GM18909 (cell line): ENCODE measurements around the gene EID2.

Experiments used
- ATAC-seq: cut with Tn5 transposase; IDR thresholded peaks from one replicate; pipeline ENCODE4 v1.9.1; 2021; ENCODE audit warnings: mild to moderate bottlenecking; ENCODE audit not compliant: unreplicated experiment, poor library complexity

EID2 gene

DNA sequence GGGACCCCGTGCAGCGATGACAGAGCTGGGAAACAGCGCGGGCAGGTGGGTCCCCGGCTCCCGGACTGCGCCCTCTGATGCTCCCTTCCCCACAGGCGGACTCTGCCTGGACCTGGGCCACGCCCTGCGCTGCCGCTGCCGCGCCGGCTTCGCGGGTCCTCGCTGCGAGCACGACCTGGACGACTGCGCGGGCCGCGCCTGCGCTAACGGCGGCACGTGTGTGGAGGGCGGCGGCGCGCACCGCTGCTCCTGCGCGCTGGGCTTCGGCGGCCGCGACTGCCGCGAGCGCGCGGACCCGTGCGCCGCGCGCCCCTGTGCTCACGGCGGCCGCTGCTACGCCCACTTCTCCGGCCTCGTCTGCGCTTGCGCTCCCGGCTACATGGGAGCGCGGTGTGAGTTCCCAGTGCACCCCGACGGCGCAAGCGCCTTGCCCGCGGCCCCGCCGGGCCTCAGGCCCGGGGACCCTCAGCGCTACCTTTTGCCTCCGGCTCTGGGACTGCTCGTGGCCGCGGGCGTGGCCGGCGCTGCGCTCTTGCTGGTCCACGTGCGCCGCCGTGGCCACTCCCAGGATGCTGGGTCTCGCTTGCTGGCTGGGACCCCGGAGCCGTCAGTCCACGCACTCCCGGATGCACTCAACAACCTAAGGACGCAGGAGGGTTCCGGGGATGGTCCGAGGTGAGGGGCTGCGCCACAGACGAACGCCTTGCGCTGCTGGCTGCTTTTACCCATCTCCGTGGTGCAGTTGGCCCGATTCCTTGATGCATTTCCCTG is 32.8 kb downstream of the EID2 start:
- no peak for ATAC-seq

- no peak for ATAC-seq
Observed at GRCh38 chr19:39506598-39506943, 33.4 kb downstream of the EID2 start.

GRCh38 chr19:39502640-39503417 is 37.1 kb downstream of the EID2 start:
- ATAC-seq = no peak

DNA sequence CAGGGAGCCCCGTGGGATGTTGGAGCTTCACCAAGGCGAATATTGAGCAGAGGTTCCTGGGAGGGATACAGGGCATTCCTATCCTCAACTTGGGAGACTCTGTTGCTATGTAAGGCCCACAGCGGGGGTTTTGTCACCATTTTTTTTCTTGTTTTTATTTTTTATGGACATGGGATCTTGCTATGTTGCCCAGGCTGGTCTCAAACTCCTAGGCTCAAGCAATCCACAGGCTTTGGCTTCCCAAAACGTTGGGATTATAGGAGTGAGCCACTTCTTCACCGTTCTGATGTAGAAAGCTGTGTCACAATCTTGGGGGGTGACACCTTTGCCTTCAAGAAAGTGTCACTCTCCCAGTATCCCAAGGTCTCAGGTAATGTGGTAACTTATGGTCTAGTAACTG is 38.6 kb downstream of the EID2 start:
- ATAC-seq = no peak

DNA sequence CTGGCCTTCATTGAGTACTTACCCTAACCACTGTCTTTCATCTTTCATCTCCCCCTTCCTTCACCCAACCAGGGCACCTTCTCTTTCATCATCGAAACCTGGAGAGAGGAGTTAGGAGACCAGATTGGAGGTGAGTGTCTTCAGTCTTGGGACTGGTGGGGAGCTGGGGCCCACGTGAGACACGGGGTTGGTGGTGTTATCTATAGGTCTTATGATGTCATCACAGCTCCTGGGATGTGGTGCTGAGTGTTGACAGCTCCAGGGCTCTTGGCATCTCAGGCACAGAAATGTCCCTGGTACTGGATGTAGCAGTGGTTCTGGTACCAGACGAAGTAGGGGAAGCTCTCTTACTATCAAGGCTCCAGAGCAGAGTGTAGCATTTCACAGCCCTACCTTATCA is 39.4 kb downstream of the EID2 start:
- no peak for ATAC-seq

DNA sequence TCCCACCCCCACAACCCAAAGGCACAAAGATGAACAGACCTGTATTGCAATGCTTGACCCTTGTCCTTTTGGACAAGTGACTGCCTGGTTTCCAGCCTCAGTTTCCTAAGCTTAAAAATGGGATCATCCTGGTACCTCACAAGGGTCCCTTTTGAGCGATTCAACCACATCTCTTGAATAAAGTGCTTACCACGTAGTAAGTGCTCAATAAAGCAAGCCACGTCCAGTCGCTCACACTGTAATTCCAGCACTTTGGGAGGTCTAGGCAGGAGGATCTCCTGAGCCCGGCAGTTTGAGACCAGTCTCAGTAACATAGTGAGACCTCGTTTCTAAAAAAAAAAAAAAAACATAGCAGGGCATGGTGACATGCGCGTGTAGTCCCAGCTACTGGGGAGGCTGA is 40.0 kb downstream of the EID2 start:
- no peak for ATAC-seq

DNA sequence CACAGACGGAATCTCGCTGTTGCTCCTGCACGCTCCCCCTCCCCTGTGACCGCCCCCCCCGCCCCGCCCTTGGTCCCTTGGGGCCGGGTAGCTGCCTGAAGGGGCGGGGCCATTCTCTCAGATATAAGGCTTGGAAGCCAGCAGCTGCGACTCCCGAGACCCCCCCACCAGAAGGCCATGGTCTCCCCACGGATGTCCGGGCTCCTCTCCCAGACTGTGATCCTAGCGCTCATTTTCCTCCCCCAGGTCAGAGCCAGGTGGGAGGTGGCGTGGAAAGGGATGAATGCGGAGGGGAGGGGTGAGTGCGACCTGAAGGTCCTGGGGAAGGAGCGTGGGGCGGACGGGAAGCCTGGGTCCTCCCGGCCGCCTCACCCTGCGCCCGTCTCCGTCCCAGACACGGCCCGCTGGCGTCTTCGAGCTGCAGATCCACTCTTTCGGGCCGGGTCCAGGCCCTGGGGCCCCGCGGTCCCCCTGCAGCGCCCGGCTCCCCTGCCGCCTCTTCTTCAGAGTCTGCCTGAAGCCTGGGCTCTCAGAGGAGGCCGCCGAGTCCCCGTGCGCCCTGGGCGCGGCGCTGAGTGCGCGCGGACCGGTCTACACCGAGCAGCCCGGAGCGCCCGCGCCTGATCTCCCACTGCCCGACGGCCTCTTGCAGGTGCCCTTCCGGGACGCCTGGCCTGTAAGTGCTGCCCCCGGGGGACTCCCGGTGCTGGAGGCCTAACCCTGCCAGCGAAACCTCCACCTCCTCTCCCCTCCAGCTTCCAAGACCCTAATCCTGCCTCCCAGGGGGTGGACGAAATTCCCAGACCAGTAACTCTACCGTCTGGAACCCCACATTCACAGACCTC is 40.9 kb downstream of the EID2 start, which contains the start of gene DLL3:
Gene DLL3 (plus strand): TSS at position 150 of the 845 bp plus-strand sequence. CDS start 28 bp downstream, at position 178.
- no peak for ATAC-seq

- no peak for ATAC-seq
Observed at GRCh38 chr19:39497996-39498797, 41.8 kb downstream of the EID2 start.

DNA sequence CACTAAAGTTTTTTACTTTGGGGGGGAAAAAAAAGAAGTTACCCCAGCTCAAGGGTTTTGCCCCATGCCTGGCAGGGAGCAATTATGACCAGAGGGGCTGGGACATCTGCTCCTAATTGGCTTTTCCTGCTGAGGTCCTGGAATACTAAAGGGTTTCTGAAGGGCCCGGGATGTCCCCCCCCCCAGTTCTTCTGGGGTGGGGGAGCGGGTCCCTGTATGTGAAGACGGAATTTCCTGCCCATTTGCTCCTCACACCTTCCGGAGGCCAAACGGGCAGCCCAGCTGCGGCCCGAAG is 42.3 kb downstream of the EID2 start:
- ATAC-seq = no peak

DNA sequence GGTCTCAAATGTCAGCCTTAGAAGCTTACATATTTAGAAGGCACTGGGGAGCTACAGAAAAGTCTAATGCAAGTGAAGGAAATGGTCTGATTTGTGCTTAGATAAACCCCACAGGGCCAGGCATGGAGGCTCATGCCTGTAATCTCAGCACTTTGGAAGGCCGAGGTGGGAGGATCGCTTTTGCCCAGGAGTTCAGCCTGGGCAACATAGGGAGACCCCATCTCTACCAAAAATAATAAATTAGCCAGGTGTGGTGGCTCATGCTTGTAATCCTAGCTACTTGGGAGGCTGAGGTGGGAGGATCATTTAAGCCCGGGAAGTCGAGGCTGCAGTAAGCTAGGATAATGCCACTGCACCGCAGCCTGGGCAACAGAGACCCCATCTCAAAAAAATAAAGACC is 43.9 kb downstream of the EID2 start:
- no peak for ATAC-seq

- no peak for ATAC-seq
Observed at GRCh38 chr19:39494661-39495060, 45.3 kb downstream of the EID2 start.

- ATAC-seq = no peak
Observed at GRCh38 chr19:39492788-39493187, 47.2 kb downstream of the EID2 start.

DNA sequence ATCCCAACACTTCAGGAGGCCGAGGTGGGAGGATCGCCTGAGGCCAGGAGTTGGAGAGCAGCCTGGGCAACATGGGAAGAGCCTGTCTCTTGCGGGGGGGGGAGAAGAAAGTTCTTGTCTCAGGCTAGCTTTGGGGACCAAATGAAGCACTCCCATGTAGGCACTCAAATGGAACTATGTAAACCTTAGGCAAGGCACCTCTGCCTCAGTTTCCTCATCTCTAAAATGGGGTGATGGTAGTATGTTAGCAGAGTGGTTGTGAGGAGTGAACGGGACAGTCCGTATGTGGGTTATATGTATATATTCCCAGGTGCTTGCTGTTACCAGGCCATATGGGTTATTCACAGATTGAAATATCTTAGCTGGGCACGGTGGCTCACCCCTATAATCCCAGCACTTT is 47.7 kb downstream of the EID2 start:
- no peak for ATAC-seq

DNA sequence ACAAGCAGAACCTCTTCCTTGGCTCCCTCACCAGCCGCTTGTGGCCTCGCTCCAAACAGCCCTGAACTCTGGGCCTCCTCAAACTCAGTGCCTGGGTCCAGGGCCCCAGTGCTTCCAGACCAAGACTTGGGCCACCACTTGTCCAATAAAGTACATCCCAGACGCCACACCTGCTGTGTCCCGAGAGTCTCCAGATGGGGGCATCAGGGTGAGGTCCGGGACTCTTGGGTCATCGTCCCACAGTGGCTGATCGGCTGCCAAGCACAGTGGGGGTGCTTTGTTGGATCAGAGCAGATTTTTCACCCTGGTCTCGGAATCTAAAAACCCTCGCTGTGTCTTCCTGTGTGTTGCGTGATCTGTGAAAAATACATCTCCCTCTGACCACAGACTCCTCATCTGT is 50.2 kb downstream of the EID2 start:
- no peak for ATAC-seq
